ENCODE measurements around the gene CKMT2. TPM values are rescaled to one million over a fixed set of nuclear protein-coding genes. Genes with fewer than 3 reads are reported as not detected.

CKMT2 gene
- total and polyA plus RNA-seq, 2 of the 8 experiments (the other 6 are each of a cell fraction or from before 2014, with no cell fraction given) = 2.4 to 5.0 TPM

GRCh38 chr5:81213070-81213469 is 20.1 kb upstream of the CKMT2 start:
- Histone ChIP-seq H3K79me1 (ENCODE audit: low read depth, low read length) (no peaks in the 10 kb centered on the region), H2AFZ (ENCODE audit: low read length) (no peak overlapping the region), H3K4me1 (replicated peaks in 1 of 4; ENCODE audit: control insufficient read depth in 3 of 4, insufficient read depth in 4 of 4, low read length in 3 of 4) (no peaks in the 10 kb centered on the region), H3K9me3 (ENCODE audit: insufficient read depth in 2 of 2, low read depth in 1 of 2, low read length in 1 of 2) (no peaks in the 10 kb centered on the region), H3K14ac (ENCODE audit: insufficient read length) (no peak overlapping the region), H3K23me2 (ENCODE audit: low read depth, low read length) (no peaks in the 10 kb centered on the region), H2BK15ac (ENCODE audit: low read length) (no peak overlapping the region), H3K23ac (ENCODE audit: insufficient read length) (no peak overlapping the region), H3K18ac (ENCODE audit: extremely low read depth, low read length) (no peak overlapping the region), H4K5ac (ENCODE audit: insufficient read length, low read depth, low read length) (no peak overlapping the region), H4K20me1 (replicated peaks in 1 of 2; ENCODE audit: control insufficient read depth in 1 of 2, insufficient read depth in 2 of 2, low read length in 2 of 2) (no peaks in the 10 kb centered on the region), H3K4me3 (ENCODE audit: extremely low read depth in 1 of 4, insufficient read depth in 2 of 4, low read depth in 3 of 4, low read length in 4 of 4) (no peak overlapping the region), H3K79me2 (ENCODE audit: control insufficient read depth in 1 of 2, insufficient read depth in 2 of 2, low read length in 2 of 2) (no peaks in the 10 kb centered on the region), H3K4ac (replicated peaks; ENCODE audit: insufficient read length, low read depth, low read length) (no peak overlapping the region), H4K8ac (ENCODE audit: extremely low read depth, insufficient read depth, low read length) (no peak overlapping the region), H3K9ac (replicated peaks in 1 of 4; ENCODE audit: extremely low read depth in 1 of 4, low read depth in 3 of 4, low read length in 3 of 4) (no peak overlapping the region), H2BK120ac (replicated peaks; ENCODE audit: low read depth, low read length) (no peak overlapping the region), H2BK12ac (ENCODE audit: low read depth, low read length) (no peak overlapping the region), H3K27ac (ENCODE audit: low read depth, low read length) (no peak overlapping the region), H2AK5ac (ENCODE audit: low read depth, low read length) (no peak overlapping the region), H2BK5ac (ENCODE audit: low read depth, low read length) (no peak overlapping the region), H4K91ac (replicated peaks; ENCODE audit: insufficient read length, low read length) (no peak overlapping the region), H3K36me3 (ENCODE audit: control insufficient read depth in 2 of 4, insufficient read depth in 4 of 4, low read length in 3 of 4) (no peaks in the 10 kb centered on the region), H2BK20ac (ENCODE audit: low read length) (no peak overlapping the region), H3K4me2 (ENCODE audit: insufficient read depth in 1 of 2, low read depth in 2 of 2, low read length in 2 of 2) (no peak overlapping the region), H3K27me3 (replicated peaks in 1 of 4; ENCODE audit: control insufficient read depth in 3 of 4, extremely low read depth in 1 of 4, insufficient read depth in 3 of 4, low read length in 3 of 4) (no peaks in the 10 kb centered on the region), H3K56ac (replicated peaks; ENCODE audit: insufficient read length, low read depth, low read length) (no peak overlapping the region)
- no peak for DNase-seq (ENCODE audit: low read depth in 1 of 2, low spot score in 2 of 2)
- WGBS, 2 experiments (ENCODE audit: extremely low coverage in 1 of 2, insufficient coverage in 1 of 2, insufficient read length in 1 of 2, insufficient replicate concordance in 2 of 2, low coverage in 1 of 2, low lambda C conversion rate in 2 of 2, missing lambda C conversion rate in 1 of 2) = 62% methylated on average over 3 of the region's 3 CpGs; no CpG with 5 or more reads in 1 of the 2 experiments
- no peak for FAIRE-seq
- CTCF ChIA-PET (ENCODE audit: partially characterized antibody) = no interaction called here
- POLR2A ChIA-PET (ENCODE audit: partially characterized antibody) = interaction anchor here (0.6 kb wide), 1 partner anchor 448 kb away, joined by 3 read pairs; no protein-coding TSS in a partner anchor
- TF ChIP-seq RNF2 (IDR thresholded peaks at IDR 0.05; ENCODE audit: borderline replicate concordance, low read depth, low read length, missing control alignments, poor library complexity, severe bottlenecking) = no peak
- no peak for TF ChIP-seq TBP (IDR thresholded peaks at IDR 0.05; ENCODE audit: low read depth, low read length)
- no peak for TF ChIP-seq TAF1 (IDR thresholded peaks at IDR 0.05; ENCODE audit: low read depth, low read length)
- no peak for TF ChIP-seq BCL11A (IDR thresholded peaks at IDR 0.05; ENCODE audit: low read depth in 2 of 2, low read length in 2 of 2)
- no peak for TF ChIP-seq ASH2L (IDR thresholded peaks at IDR 0.05; ENCODE audit: low read length)
- no peak for TF ChIP-seq POLR2A (IDR thresholded peaks at IDR 0.05; ENCODE audit: control extremely low read depth in 1 of 2, low read depth in 2 of 2, low read length in 2 of 2)
- TF ChIP-seq KDM5A (IDR thresholded peaks at IDR 0.05; ENCODE audit: low read length) = no peak
- no peak for TF ChIP-seq HDAC6 (IDR thresholded peaks at IDR 0.05; ENCODE audit: low read depth, low read length)
- TF ChIP-seq JUN (IDR thresholded peaks at IDR 0.05; ENCODE audit: low read depth, low read length) = no peak
- TF ChIP-seq NANOG (IDR thresholded peaks at IDR 0.05; ENCODE audit: insufficient read depth, low read depth, low read length, poor library complexity, severe bottlenecking) = no peak
- TF ChIP-seq SRF (IDR thresholded peaks at IDR 0.05; ENCODE audit: low read depth, low read length) = no peak
- no peak for TF ChIP-seq ZNF274 (IDR thresholded peaks at IDR 0.05; ENCODE audit: borderline replicate concordance, extremely low read depth, low read length)
- no peak for TF ChIP-seq NRF1 (IDR thresholded peaks at IDR 0.05; ENCODE audit: low read depth, low read length)
- TF ChIP-seq SIN3A (conservative IDR thresholded peaks at IDR 0.05 in 1 of 2, IDR thresholded peaks at IDR 0.05 in 1 of 2; ENCODE audit: low read depth in 1 of 2, low read length in 2 of 2) = no peak
- TF ChIP-seq POU5F1 (IDR thresholded peaks at IDR 0.05; ENCODE audit: low read depth, low read length) = no peak

Measured in H1 (cell line).